Thoracic aorta (tissue), 2 donors: ENCODE data around the gene ELAPOR2. TPM values are rescaled to one million over a fixed set of nuclear protein-coding genes. Genes with fewer than 3 reads are reported as not detected.

Experiments
- ATAC-seq: fragments of 150-250 bp; one replicate; pipeline ENCODE4 v1.8.0; 2017; ENCODE audit warnings: low read depth; ENCODE audit not compliant: insufficient number of reproducible peaks, low FRiP score
- DNase-seq: peaks from one replicate; pipeline ENCODE4 v3.0.0-alpha.2; 2020; ENCODE audit warnings: low spot score
- H3K27ac ChIP-seq, 2 donors: fragments of 200-600 bp; sonication (generic); 1 replicate in 1 of 2; 2 replicates in 1 of 2; pipeline ENCODE4 v1.5.1; 2016; ENCODE audit warnings: mild to moderate bottlenecking in 2 of 2, moderate library complexity in 2 of 2
- H3K27me3 ChIP-seq: fragments of 200-600 bp; sonication (generic); replicated peaks from 2 replicates; pipeline ENCODE4 v1.6.0; 2016; ENCODE audit warnings: mild to moderate bottlenecking; ENCODE audit not compliant: insufficient read depth
- H3K36me3 ChIP-seq: fragments of 200-600 bp; sonication (generic); one replicate; pipeline ENCODE4 v1.5.1; 2016
- H3K4me1 ChIP-seq, 2 donors: fragments of 200-600 bp; sonication (generic); 1 replicate in 1 of 2; 2 replicates in 1 of 2; pipeline versions ENCODE4 v1.5.1 to v1.6.0; 2016; ENCODE audit warnings: low read depth in 2 of 2, mild to moderate bottlenecking in 1 of 2; ENCODE audit not compliant: control insufficient read depth in 1 of 2
- H3K4me3 ChIP-seq: fragments of 200-600 bp; sonication (generic); 2 replicates; pipeline ENCODE4 v1.5.1; 2016; ENCODE audit warnings: mild to moderate bottlenecking
- H3K9me3 ChIP-seq: fragments of 200-600 bp; sonication (generic); 2 replicates; pipeline ENCODE4 v1.5.1; 2016
- total RNA-seq, 2 donors: library from RNA; depleted of rRNA; stranded (reverse); fragments of >200 nt; gene quantifications; one replicate each; pipeline versions ENCODE4 v1.1.0 to v1.2.3, GENCODE V29; 2016
- TF ChIP-seq, protein P1 (sequence below): fragments of 200-600 bp; sonication (generic); IDR thresholded peaks from one replicate; pipeline ENCODE4 v1.5.1; 2019; ENCODE audit warnings: antibody characterized with exemption

Gene ELAPOR2
- total RNA-seq, 2 donors from 2014 or later, result 11.2 to 16.9 TPM

DNA sequence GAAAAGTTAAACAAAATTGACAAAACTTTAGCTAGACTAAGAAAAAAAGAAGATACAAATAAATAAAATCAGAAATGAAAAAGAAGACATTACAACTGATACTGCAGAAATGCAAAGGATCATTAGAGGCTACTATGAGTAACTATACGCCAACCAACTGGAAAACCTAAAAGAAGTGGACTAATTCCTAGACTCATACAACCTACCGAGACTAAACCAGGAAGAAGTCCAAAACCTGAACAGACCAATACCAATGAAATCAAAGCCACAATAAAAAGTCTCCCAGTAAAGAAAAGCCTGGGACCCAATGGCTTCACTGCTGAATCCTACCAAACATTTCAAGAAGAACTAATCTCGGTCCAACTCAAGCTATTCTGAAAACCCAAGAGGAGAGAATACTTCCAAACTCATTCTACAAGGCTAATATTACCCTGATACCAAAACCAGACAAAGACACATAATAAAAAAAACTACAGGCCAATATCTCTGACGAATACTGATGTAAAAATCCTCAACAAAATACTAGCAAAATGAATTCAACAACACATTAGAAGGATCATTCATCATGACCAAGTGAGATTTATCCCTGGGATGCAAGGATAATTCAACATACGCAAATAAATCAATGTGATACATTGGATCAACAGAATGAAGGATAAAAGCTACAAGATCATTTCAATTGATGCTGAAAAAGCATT lies 20.3 kb downstream of the ELAPOR2 start:
- Histone ChIP-seq H3K4me3 (peak overlapping the region; percentile 57), H3K4me1 (no peaks in the 10 kb centered on the region), H3K27me3 (no peaks in the 10 kb centered on the region), H3K9me3 (no peaks in the 10 kb centered on the region), H3K27ac (no peak overlapping the region), H3K36me3 (no peaks in the 10 kb centered on the region)
- no peak for DNase-seq
- ATAC-seq, result no peak
- TF ChIP-seq, protein P1, sequence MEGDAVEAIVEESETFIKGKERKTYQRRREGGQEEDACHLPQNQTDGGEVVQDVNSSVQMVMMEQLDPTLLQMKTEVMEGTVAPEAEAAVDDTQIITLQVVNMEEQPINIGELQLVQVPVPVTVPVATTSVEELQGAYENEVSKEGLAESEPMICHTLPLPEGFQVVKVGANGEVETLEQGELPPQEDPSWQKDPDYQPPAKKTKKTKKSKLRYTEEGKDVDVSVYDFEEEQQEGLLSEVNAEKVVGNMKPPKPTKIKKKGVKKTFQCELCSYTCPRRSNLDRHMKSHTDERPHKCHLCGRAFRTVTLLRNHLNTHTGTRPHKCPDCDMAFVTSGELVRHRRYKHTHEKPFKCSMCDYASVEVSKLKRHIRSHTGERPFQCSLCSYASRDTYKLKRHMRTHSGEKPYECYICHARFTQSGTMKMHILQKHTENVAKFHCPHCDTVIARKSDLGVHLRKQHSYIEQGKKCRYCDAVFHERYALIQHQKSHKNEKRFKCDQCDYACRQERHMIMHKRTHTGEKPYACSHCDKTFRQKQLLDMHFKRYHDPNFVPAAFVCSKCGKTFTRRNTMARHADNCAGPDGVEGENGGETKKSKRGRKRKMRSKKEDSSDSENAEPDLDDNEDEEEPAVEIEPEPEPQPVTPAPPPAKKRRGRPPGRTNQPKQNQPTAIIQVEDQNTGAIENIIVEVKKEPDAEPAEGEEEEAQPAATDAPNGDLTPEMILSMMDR, result no peak

DNA sequence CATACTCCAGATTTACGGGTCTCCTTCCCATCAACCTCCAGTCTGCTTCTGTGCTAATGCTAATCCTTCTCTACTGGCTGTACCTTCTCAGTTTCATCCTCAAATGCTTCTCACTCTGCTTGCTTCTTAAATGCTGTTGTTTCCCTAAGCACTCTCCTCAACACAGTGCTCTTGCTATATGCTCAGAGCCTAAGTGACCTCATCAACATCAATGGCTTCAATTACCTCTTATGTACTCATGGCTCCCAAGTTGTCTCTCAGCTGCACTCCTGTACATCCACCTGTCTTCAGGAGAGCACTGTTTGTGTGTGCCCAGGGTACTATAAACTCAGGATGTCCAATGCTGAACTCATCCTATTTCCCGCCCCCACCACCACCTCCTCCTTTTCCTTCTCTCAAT lies 22.5 kb downstream of the ELAPOR2 start:
- no peak for ATAC-seq
- TF ChIP-seq, protein P1, result no peak
- Histone ChIP-seq H3K36me3 (no peaks in the 10 kb centered on the region), H3K4me3 (no peak overlapping the region), H3K4me1 (no peaks in the 10 kb centered on the region), H3K9me3 (no peaks in the 10 kb centered on the region), H3K27ac (no peak overlapping the region), H3K27me3 (no peaks in the 10 kb centered on the region)
- no peak for DNase-seq

DNA sequence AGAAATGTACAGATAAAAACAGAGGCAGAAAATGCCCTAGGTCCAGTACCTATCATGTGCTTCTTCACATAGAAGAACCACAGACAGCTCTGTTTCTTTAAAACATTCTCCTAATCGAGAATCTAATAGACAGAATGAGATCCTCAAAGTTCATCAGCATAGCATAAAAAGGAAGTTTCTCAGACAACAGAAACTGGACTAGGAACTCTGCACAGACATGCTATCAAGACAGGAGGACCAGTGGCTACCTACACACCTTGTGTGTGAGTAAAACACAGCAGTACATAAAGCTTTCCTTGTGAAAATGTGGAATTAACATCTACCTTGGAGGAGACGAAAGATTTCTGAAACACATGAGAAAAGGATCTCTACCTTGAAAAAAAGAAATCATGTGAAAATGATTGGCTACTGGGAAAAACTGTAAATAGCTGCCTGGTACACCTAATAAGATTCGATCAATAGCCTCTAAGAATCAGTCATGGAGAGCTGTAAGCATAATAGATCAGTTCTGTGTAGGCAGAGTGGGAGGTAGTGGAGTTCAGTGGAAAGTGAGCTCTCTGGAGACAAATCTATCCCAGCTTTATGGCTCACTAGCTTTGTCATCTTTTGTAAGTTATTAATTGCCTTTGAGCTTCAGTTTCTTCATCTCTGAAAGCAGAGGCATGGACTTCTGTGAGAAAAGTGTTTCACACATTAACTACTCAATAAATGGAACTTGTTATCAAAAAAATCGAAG lies 26.7 kb downstream of the ELAPOR2 start:
- Histone ChIP-seq H3K9me3 (no peaks in the 10 kb centered on the region), H3K4me1 (no peaks in the 10 kb centered on the region), H3K27me3 (no peaks in the 10 kb centered on the region), H3K27ac (no peak overlapping the region), H3K4me3 (no peak overlapping the region), H3K36me3 (no peaks in the 10 kb centered on the region)
- DNase-seq, result no peak
- ATAC-seq, result no peak
- TF ChIP-seq, protein P1, result no peak

DNA sequence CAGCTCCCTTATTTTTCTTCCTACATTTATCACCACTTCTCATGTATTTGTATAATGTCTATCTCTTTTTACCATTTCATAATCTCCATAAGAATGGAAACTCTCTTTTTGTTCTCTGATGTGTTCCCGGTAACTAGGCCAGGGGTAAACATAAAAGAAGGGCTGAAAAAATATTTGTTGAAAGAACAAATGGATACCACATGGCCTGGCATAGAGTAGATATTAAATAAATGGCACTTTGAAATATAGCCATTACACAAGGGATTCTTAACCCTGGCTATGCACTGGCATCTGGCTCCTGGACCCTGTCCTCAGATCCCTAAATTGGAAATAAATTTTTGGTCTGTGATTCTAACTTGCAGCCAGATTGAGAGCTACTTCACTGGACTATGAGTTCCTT lies 30.4 kb downstream of the ELAPOR2 start:
- TF ChIP-seq, protein P1, result no peak
- ATAC-seq (no peak), DNase-seq (no peak)

DNA sequence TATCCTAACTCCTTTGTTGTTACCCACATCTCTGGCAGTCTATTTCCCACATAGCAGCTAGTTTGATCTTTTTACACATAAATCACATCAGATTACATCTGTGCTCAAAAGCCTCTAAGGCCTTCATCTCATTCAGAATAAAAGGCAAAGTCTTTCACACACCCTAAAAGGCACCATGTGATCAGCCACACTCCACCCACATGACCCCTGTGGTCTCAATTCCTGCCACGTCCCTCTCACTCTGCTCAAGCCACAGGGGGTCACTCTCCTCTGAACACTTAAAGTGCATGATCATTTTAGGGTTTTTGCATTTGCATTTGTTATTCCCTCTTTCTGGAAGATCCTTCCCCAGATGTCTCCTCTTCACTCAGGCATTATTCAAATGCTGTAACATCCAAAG lies 30.8 kb downstream of the ELAPOR2 start:
- no peak overlapping the region for H3K4me3 ChIP-seq
- ATAC-seq (no peak), DNase-seq (no peak)
- no peaks in the 10 kb centered on the region for H3K36me3 ChIP-seq
- H3K27ac ChIP-seq, result no peak overlapping the region
- TF ChIP-seq, protein P1, result no peak
- H3K9me3 ChIP-seq, result no peaks in the 10 kb centered on the region
- no peaks in the 10 kb centered on the region for H3K27me3 ChIP-seq
- no peaks in the 10 kb centered on the region for H3K4me1 ChIP-seq

More for the DNA sequence above, 30.4 kb downstream of the ELAPOR2 start:
- Histone ChIP-seq H3K36me3 (no peaks in the 10 kb centered on the region), H3K4me3 (no peak overlapping the region), H3K27me3 (no peaks in the 10 kb centered on the region), H3K4me1 (no peaks in the 10 kb centered on the region), H3K27ac (no peak overlapping the region), H3K9me3 (no peaks in the 10 kb centered on the region)
